WERI-Rb-1 (cell line): Measurements from ENCODE around the gene ZRSR2.
A peak's percentile ranks its signal among the peaks of the same experiment; 100 is the strongest.

Experiments
- DNase-seq: peaks from one replicate; pipeline ENCODE4 v3.0.0-alpha.2; 2020
- H3K27ac ChIP-seq: fragments of 250-450 bp; sonication (Bioruptor Pico); 2 replicates; pipeline ENCODE4 v1.5.1; 2020; ENCODE audit warnings: mild to moderate bottlenecking, moderate library complexity
- H3K27me3 ChIP-seq: fragments of 250-450 bp; sonication (Bioruptor Pico); 2 replicates; pipeline ENCODE4 v1.5.1; 2021; ENCODE audit warnings: mild to moderate bottlenecking, low read depth, moderate library complexity; ENCODE audit not compliant: insufficient read depth, severe bottlenecking
- H3K36me3 ChIP-seq: fragments of 250-450 bp; sonication (Bioruptor Pico); 2 replicates; pipeline ENCODE4 v1.5.1; 2020; ENCODE audit warnings: mild to moderate bottlenecking, moderate library complexity
- H3K4me3 ChIP-seq: 2 replicates; pipeline ENCODE4 v1.5.1; 2011; ENCODE audit warnings: low read depth, mild to moderate bottlenecking, control low read depth, low read length
- H3K9me3 ChIP-seq: fragments of 250-450 bp; sonication (Bioruptor Pico); 2 replicates; pipeline ENCODE4 v1.5.1; 2021; ENCODE audit warnings: mild to moderate bottlenecking, moderate library complexity; ENCODE audit not compliant: severe bottlenecking
- CTCF ChIP-seq: IDR thresholded peaks from 2 replicates; pipeline ENCODE4 v1.5.1; 2011; ENCODE audit warnings: low read depth, mild to moderate bottlenecking, control low read depth, inconsistent platforms, low read length

The ZRSR2 gene

GRCh38 chrX:15786915-15787314 lies 3.4 kb upstream of the ZRSR2 start:
- no peak for DNase-seq
- no peaks in the 10 kb centered on the region for H3K9me3 ChIP-seq
- H3K27ac ChIP-seq: no peak overlapping the region

GRCh38 chrX:15790769-15791290 lies 546 bp downstream of the ZRSR2 start:
- no peak for TF ChIP-seq CTCF
- H3K27ac ChIP-seq: peak overlapping the region; percentile 75

More at GRCh38 chrX:15786915-15787314, 3.4 kb upstream of the ZRSR2 start:
- H3K36me3 ChIP-seq: peaks cover 4% of the 10 kb centered on the region
- H3K27me3 ChIP-seq: no peaks in the 10 kb centered on the region
- H3K4me3 ChIP-seq: no peak overlapping the region
- TF ChIP-seq CTCF: no peak

GRCh38 chrX:15797707-15798106 lies 7.4 kb downstream of the ZRSR2 start:
- no peak overlapping the region for H3K27ac ChIP-seq
- H3K9me3 ChIP-seq: no peaks in the 10 kb centered on the region
- DNase-seq: no peak
- H3K27me3 ChIP-seq: no peaks in the 10 kb centered on the region
- peaks cover 34% of the 10 kb centered on the region for H3K36me3 ChIP-seq
- no peak for TF ChIP-seq CTCF
- no peak overlapping the region for H3K4me3 ChIP-seq

More at GRCh38 chrX:15790769-15791290, 546 bp downstream of the ZRSR2 start:
- Histone ChIP-seq H3K27me3 (no peaks in the 10 kb centered on the region), H3K9me3 (no peaks in the 10 kb centered on the region), H3K36me3 (peaks cover 22% of the 10 kb centered on the region), H3K4me3 (peak overlapping the region; percentile 85)
- DNase-seq: no peak

GRCh38 chrX:15804563-15804962 lies 14.3 kb downstream of the ZRSR2 start:
- Histone ChIP-seq H3K4me3 (no peak overlapping the region), H3K27ac (no peak overlapping the region), H3K9me3 (no peaks in the 10 kb centered on the region), H3K36me3 (peaks cover 41% of the 10 kb centered on the region), H3K27me3 (no peaks in the 10 kb centered on the region)
- TF ChIP-seq CTCF: no peak
- DNase-seq: no peak

- DNase-seq: no peak
- H3K9me3 ChIP-seq: no peaks in the 10 kb centered on the region
- no peak overlapping the region for H3K4me3 ChIP-seq
- no peak for TF ChIP-seq CTCF
- H3K36me3 ChIP-seq: peaks cover 37% of the 10 kb centered on the region
- H3K27ac ChIP-seq: no peak overlapping the region
- no peaks in the 10 kb centered on the region for H3K27me3 ChIP-seq
Measured at GRCh38 chrX:15808254-15808653, 18.0 kb downstream of the ZRSR2 start.
